SK-N-SH (cell line): ENCODE data around the gene ZDHHC14.

Experiments
- RAD21 ChIP-seq: IDR thresholded peaks from 2 replicates; pipeline ENCODE4 v1.6.1; 2012; ENCODE audit warnings: mild to moderate bottlenecking, low read length
- TF ChIP-seq, protein P1 (sequence below): fragments of 200-600 bp; sonication (generic); IDR thresholded peaks from 2 replicates; pipeline ENCODE4 v1.6.1; 2017; ENCODE audit warnings: antibody characterized with exemption, mild to moderate bottlenecking, moderate library complexity

DNA sequence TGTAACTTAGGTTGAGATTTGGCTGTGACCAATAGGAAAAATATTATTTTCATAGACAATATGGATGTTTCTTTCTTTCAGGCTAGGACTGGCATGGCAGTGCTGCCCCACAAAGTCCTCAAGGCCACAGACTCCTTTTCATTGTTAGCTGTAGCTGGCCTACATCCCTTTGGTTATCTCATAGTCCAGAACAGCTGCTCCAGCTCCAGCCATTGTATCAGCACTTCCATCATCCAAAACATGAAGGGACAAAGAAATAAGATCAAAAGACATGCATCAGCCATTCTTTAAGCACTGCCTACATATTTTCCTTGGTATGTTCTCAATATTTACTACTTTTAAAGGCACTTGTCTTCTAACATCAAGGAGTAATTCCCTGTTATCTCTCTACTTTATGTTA, 73.0 kb downstream of the ZDHHC14 start:
- TF ChIP-seq, protein P1, sequence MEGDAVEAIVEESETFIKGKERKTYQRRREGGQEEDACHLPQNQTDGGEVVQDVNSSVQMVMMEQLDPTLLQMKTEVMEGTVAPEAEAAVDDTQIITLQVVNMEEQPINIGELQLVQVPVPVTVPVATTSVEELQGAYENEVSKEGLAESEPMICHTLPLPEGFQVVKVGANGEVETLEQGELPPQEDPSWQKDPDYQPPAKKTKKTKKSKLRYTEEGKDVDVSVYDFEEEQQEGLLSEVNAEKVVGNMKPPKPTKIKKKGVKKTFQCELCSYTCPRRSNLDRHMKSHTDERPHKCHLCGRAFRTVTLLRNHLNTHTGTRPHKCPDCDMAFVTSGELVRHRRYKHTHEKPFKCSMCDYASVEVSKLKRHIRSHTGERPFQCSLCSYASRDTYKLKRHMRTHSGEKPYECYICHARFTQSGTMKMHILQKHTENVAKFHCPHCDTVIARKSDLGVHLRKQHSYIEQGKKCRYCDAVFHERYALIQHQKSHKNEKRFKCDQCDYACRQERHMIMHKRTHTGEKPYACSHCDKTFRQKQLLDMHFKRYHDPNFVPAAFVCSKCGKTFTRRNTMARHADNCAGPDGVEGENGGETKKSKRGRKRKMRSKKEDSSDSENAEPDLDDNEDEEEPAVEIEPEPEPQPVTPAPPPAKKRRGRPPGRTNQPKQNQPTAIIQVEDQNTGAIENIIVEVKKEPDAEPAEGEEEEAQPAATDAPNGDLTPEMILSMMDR: no peak
- TF ChIP-seq RAD21: no peak
